ENCODE data around the gene ANGEL1.

ANGEL1 gene

GRCh38 chr14:76767681-76768656 lies 44.7 kb downstream of the ANGEL1 start:
- in situ Hi-C loops (cut with MboI; ENCODE audit: low sequenced_read_pairs): no loop called here

GRCh38 chr14:76765461-76765931 lies 47.2 kb downstream of the ANGEL1 start:
- in situ Hi-C loops (cut with MboI; ENCODE audit: low sequenced_read_pairs): no loop called here

DNA sequence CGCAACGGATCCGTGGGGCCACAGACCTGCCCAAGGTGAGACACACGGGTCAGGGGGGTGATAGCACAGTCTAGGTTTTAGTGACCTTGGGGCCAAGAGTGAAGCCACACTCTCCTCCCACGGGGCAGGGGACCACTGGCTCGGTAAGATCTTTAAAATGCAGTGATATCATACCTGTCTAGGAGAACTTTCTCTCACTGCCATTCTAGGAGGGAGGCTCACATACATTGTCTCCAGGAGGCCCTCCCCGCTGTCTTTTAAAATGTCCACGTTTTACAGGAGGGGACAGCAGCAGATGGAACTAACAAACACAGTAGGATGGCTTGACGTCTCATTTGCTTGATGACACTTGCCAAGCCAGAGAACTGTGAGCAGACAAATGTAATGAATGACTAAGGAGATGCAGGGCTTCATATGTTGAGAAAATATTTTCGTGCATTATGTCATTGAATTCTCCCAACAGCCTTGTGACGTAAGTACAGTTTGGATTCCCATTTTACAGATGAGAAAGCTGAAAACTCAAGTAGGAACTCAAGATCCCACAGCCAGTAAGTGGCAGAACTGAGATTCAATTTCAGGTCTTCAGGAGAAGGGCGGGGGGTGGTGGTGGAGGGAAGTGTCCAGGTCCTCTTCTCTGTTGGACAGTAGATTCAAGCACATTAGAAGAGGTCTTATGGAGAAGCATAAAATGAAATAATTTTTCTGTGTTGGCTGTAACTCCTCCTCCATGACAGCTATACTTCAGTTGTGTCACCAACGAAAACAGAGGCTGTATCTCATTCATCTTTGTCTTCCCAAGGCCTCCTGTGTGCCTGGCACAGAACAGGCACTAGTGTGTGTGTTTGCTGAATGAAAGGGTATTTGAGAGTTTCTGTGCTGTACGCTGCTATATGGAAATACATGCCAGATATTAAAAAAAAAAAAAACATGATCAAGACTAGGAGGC lies 49.3 kb downstream of the ANGEL1 start:
- in situ Hi-C loops (cut with MboI; ENCODE audit: low sequenced_read_pairs): no loop called here

DNA sequence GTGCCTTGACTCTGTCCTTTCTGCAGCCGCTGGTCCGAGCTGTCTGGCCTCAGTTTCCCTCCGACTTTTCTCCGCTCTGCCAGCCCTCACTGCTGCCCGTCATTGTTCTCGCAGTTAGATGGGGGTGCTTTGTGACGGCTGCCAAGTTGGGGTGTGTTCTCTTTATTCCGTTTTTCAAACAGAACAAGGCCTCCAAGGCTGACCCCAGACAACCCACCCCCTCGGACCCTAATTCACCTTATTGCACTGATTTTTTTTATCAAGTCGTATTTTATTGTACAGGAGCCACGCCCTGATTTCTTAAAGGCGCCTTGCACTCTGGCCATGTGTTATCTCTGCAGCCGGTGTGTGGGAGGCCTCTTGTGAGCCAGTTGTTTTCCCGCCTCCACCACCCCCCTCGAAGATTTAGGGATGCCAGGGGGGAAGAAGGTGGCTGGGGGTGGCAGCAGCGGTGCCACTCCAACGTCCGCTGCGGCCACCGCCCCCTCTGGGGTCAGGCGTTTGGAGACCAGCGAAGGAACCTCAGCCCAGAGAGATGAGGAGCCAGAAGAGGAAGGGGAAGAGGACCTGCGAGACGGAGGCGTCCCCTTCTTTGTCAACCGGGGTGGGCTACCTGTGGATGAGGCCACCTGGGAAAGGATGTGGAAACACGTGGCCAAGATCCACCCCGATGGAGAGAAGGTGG lies 50.1 kb downstream of the ANGEL1 start:
- in situ Hi-C loops (cut with MboI; ENCODE audit: low sequenced_read_pairs): no loop called here

- in situ Hi-C loops (cut with MboI; ENCODE audit: low sequenced_read_pairs): no loop called here
Observed at GRCh38 chr14:76761960-76762410, 50.7 kb downstream of the ANGEL1 start.

DNA sequence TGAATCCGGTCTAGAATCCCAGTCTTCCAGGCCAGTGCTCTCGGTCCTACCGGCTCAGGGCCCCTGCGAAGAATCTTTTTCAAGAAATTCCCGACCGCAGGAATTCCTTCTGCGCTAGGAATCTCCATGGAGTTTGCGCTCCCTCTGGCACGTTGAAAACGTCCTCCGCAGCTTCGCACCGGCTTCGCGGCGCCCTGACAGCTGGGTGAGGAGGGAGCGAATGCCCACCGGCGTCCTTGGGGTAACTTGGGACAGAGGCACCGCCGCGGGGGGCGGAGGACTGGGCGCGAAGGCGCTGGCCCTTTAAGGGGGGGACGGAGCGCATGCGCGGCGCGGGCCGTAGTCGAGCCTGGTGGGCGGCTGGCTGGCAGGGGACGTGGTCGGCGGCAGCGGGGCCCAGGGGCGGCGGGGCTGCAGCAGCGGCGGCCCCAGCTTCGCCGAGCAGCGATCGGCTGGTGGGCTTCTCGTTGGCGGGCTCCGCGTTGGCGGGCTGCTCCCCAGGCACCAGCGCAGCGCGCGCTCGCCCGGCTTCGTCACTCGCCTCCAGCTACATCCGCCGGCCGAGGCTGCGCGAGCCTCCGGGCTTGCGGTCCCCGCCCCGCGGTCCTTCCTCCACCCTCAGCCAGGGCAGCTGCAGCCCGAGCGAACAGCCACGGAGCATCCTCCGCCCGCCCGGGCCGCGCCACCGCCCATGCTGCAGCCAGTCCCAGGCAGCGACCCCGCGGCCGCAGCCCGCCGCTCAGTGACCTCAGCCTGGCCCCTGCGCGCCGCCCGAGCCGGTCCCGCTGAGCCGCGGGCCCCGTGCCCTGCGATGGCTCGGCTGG lies 51.3 kb downstream of the ANGEL1 start, which contains the start of gene VASH1:
VASH1 (plus strand) TSS at position 333 of the 824 bp plus-strand sequence. CDS start 1,354 bp downstream, outside the sequence.
- in situ Hi-C loops (cut with MboI; ENCODE audit: low sequenced_read_pairs): no loop called here

DNA sequence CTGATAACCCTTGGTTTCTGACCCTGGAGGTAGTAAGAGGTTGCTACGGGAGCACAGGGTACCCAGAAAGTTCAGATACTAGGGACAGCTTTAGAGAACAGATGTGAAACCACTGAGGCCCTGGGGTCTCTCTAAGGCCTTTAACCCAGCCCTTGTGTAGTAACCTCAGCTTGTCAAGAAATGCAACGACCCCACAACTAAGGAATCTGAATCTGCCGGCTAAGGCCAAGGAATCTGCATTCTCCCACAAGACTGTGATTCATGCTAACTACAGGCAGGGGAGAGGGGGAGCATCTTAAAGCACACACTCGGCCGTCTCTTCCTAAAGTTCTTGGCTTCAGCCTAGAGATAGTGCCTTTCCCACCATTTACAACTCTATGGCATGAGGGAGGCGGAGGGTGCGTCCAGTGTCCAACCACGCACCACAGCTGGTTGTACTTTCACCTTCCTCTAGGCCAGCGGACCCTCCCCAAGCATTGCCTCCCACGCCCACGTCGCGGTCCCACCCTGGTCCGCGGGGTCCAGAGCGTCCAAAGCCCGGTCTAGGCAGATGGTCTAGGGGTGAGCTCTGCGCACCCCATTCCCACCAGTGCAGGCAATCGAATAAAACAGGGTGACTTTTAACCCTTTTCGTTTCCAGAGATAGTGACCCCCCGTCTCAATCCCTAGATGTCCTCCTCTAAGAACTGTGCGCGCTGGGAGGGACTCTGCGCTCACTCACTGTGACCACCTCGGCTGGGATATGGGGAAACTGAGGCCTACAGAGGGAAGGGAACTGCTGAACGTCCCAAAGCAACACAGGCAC lies 52.1 kb downstream of the ANGEL1 start:
- in situ Hi-C loops (cut with MboI; ENCODE audit: low sequenced_read_pairs): no loop called here

GRCh38 chr14:76759589-76759988 lies 53.1 kb downstream of the ANGEL1 start:
- in situ Hi-C loops (cut with MboI; ENCODE audit: low sequenced_read_pairs): no loop called here

DNA sequence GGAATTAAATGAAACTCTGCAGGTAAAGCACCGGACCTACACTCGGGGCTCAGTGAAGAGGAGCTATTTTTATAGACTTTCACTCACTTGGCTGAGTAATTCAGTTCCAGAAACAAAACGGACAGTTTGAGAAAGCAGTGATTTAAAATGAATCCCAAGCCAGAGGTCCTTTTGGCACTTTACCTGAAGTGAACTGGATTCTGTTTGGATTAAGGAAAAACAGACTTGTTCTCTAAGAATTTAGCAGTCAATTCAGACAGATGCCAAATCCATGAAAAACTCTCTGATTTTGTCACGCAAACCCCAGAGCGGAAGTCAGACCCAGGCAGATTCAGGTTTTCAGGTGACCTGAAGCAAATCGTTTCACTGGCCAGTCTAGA lies 56.3 kb downstream of the ANGEL1 start:
- in situ Hi-C loops (cut with MboI; ENCODE audit: low sequenced_read_pairs): no loop called here

DNA sequence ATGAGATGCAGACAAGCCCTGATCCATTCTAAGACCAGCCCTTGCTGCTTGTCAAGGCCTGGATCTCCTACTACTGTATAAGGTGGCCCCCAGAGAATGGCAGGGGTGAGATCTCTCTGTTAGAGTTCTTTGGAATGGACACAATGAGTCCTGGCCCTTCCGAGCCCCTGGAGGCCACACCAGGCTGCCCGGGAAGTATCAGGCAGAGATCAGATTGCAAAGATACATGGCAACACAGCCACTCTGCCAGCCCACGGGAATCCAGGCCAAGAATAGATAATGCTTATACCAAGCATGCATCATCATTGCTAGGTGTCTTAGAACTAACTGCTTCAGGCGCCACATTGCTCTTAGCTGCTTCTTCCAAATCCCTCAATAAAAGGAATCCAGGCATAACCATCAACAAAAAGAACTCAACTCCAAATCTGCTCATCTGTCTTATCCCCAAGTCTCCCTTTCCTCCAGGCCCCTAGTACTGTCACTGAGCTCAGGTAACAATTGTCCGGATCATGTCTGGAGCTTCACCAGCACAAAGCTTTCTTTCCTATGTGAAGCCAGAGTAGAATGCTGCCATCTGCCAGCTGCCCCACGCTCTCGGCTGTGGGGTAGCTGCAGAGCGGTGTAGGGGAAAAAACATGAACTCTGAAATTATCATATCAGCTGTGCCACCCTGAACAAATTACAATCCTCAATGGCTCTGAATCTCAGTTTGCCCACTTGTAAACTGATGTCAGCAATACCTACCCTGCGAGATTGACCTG lies 56.9 kb downstream of the ANGEL1 start:
- in situ Hi-C loops (cut with MboI; ENCODE audit: low sequenced_read_pairs): no loop called here

DNA sequence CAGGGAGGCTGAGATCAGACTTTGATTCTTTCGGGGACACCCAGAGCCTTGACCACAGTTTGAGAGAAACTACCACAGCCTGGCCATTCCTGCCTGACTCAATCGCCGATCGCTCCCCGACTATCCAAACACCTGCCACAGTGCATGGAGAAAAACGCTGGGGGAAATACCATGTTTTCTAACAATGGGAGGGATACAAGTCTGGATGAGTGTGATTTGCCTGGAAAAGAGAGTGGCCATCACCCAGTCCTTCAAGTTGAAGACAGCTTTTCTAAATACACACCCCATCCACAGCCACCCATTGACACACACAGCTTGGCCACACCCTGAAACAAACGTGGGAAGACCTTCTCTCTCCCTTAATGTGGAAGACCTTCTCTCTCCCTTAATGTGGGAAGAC lies 58.1 kb downstream of the ANGEL1 start:
- in situ Hi-C loops (cut with MboI; ENCODE audit: low sequenced_read_pairs): no loop called here

DNA sequence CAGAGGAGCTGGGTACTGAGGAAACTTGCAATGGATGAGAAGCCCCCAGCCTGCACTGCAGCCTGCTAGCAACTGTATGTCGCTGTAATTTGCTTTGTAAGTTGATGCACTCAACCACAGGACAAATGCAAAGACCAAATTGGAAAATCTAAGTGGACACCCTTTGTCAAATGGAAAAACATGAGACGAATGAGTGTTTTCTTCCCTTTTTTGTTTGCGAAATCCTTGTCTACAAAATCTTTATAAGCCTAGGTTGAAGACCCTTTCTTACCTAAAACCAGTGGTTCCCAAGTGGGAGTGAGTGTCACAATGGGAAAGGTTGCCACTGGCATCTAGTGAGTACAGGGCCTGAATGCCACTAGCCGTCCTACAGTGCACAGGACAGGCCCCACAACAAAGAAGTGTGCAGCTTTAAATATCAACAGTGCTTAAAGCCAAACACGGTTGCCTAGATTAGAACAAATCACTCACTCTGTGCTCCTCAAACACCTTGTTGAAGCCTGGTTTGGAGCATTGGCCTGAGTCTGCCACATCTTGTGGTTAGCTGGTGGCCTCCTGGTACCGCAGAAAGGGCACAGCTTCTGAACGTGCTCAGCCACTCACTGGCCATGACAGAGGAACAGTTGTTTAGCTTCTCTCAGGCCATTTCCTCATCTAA lies 59.0 kb downstream of the ANGEL1 start:
- in situ Hi-C loops (cut with MboI; ENCODE audit: low sequenced_read_pairs): no loop called here

GRCh38 chr14:76752744-76753143 lies 59.9 kb downstream of the ANGEL1 start:
- in situ Hi-C loops (cut with MboI; ENCODE audit: low sequenced_read_pairs): no loop called here

DNA sequence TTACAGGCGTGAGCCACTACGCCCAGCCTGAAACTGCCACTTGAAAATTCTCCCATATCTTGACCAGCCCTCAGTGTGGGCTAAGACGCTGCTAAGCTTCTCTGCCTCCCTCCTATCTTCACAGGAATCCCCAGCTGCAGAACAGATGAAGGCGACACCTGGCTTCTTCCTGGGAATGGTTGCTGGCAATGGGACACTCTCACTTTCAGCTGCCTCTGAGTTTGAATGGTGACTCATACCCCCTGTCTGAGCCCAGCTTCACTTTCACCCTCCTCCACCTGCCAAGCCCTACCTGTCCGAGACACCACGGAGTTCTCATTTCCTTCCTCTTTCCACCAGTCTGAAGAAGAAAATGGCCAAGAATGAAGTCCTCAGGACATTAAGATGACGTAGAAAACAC lies 69.7 kb downstream of the ANGEL1 start:
- in situ Hi-C loops (cut with MboI; ENCODE audit: low sequenced_read_pairs): no loop called here

- in situ Hi-C loops (cut with MboI; ENCODE audit: low sequenced_read_pairs): no loop called here
Observed at GRCh38 chr14:76742185-76742584, 70.5 kb downstream of the ANGEL1 start.

- in situ Hi-C loops (cut with MboI; ENCODE audit: low sequenced_read_pairs): no loop called here
Observed at GRCh38 chr14:76741074-76741473, 71.6 kb downstream of the ANGEL1 start.
